ENCODE results near the gene PSMA8. TPM values are rescaled to one million over a fixed set of nuclear protein-coding genes. Genes with fewer than 3 reads are reported as not detected.

Gene PSMA8
- total RNA-seq, 1 experiment from 2014 or later = not detected

- ChIA-PET CTCF (no interaction called here), POLR2A (no interaction called here)
- H3K4me3 Mint-ChIP-seq = no peak overlapping the region
- ATAC-seq (no peak), DNase-seq (ENCODE audit: low spot score) (no peak)
- no peaks in the 10 kb centered on the region for H3K9me3 Mint-ChIP-seq
- TF ChIP-seq, protein P1, sequence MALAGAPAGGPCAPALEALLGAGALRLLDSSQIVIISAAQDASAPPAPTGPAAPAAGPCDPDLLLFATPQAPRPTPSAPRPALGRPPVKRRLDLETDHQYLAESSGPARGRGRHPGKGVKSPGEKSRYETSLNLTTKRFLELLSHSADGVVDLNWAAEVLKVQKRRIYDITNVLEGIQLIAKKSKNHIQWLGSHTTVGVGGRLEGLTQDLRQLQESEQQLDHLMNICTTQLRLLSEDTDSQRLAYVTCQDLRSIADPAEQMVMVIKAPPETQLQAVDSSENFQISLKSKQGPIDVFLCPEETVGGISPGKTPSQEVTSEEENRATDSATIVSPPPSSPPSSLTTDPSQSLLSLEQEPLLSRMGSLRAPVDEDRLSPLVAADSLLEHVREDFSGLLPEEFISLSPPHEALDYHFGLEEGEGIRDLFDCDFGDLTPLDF (CRISPR knock-in tag; IDR thresholded peaks at IDR 0.05) = no peak
- TF ChIP-seq, protein P2, sequence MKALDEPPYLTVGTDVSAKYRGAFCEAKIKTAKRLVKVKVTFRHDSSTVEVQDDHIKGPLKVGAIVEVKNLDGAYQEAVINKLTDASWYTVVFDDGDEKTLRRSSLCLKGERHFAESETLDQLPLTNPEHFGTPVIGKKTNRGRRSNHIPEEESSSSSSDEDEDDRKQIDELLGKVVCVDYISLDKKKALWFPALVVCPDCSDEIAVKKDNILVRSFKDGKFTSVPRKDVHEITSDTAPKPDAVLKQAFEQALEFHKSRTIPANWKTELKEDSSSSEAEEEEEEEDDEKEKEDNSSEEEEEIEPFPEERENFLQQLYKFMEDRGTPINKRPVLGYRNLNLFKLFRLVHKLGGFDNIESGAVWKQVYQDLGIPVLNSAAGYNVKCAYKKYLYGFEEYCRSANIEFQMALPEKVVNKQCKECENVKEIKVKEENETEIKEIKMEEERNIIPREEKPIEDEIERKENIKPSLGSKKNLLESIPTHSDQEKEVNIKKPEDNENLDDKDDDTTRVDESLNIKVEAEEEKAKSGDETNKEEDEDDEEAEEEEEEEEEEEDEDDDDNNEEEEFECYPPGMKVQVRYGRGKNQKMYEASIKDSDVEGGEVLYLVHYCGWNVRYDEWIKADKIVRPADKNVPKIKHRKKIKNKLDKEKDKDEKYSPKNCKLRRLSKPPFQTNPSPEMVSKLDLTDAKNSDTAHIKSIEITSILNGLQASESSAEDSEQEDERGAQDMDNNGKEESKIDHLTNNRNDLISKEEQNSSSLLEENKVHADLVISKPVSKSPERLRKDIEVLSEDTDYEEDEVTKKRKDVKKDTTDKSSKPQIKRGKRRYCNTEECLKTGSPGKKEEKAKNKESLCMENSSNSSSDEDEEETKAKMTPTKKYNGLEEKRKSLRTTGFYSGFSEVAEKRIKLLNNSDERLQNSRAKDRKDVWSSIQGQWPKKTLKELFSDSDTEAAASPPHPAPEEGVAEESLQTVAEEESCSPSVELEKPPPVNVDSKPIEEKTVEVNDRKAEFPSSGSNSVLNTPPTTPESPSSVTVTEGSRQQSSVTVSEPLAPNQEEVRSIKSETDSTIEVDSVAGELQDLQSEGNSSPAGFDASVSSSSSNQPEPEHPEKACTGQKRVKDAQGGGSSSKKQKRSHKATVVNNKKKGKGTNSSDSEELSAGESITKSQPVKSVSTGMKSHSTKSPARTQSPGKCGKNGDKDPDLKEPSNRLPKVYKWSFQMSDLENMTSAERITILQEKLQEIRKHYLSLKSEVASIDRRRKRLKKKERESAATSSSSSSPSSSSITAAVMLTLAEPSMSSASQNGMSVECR (CRISPR knock-in tag; IDR thresholded peaks at IDR 0.05; ENCODE audit: borderline replicate concordance) = no peak
- TF ChIP-seq, protein P3, sequence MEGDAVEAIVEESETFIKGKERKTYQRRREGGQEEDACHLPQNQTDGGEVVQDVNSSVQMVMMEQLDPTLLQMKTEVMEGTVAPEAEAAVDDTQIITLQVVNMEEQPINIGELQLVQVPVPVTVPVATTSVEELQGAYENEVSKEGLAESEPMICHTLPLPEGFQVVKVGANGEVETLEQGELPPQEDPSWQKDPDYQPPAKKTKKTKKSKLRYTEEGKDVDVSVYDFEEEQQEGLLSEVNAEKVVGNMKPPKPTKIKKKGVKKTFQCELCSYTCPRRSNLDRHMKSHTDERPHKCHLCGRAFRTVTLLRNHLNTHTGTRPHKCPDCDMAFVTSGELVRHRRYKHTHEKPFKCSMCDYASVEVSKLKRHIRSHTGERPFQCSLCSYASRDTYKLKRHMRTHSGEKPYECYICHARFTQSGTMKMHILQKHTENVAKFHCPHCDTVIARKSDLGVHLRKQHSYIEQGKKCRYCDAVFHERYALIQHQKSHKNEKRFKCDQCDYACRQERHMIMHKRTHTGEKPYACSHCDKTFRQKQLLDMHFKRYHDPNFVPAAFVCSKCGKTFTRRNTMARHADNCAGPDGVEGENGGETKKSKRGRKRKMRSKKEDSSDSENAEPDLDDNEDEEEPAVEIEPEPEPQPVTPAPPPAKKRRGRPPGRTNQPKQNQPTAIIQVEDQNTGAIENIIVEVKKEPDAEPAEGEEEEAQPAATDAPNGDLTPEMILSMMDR (IDR thresholded peaks at IDR 0.05) = no peak
- TF ChIP-seq, protein P4, sequence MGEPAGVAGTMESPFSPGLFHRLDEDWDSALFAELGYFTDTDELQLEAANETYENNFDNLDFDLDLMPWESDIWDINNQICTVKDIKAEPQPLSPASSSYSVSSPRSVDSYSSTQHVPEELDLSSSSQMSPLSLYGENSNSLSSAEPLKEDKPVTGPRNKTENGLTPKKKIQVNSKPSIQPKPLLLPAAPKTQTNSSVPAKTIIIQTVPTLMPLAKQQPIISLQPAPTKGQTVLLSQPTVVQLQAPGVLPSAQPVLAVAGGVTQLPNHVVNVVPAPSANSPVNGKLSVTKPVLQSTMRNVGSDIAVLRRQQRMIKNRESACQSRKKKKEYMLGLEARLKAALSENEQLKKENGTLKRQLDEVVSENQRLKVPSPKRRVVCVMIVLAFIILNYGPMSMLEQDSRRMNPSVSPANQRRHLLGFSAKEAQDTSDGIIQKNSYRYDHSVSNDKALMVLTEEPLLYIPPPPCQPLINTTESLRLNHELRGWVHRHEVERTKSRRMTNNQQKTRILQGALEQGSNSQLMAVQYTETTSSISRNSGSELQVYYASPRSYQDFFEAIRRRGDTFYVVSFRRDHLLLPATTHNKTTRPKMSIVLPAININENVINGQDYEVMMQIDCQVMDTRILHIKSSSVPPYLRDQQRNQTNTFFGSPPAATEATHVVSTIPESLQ (CRISPR knock-in tag; IDR thresholded peaks at IDR 0.05) = no peak
- TF ChIP-seq CREM (CRISPR knock-in tag; IDR thresholded peaks at IDR 0.05) = no peak
- TF ChIP-seq, protein P5, sequence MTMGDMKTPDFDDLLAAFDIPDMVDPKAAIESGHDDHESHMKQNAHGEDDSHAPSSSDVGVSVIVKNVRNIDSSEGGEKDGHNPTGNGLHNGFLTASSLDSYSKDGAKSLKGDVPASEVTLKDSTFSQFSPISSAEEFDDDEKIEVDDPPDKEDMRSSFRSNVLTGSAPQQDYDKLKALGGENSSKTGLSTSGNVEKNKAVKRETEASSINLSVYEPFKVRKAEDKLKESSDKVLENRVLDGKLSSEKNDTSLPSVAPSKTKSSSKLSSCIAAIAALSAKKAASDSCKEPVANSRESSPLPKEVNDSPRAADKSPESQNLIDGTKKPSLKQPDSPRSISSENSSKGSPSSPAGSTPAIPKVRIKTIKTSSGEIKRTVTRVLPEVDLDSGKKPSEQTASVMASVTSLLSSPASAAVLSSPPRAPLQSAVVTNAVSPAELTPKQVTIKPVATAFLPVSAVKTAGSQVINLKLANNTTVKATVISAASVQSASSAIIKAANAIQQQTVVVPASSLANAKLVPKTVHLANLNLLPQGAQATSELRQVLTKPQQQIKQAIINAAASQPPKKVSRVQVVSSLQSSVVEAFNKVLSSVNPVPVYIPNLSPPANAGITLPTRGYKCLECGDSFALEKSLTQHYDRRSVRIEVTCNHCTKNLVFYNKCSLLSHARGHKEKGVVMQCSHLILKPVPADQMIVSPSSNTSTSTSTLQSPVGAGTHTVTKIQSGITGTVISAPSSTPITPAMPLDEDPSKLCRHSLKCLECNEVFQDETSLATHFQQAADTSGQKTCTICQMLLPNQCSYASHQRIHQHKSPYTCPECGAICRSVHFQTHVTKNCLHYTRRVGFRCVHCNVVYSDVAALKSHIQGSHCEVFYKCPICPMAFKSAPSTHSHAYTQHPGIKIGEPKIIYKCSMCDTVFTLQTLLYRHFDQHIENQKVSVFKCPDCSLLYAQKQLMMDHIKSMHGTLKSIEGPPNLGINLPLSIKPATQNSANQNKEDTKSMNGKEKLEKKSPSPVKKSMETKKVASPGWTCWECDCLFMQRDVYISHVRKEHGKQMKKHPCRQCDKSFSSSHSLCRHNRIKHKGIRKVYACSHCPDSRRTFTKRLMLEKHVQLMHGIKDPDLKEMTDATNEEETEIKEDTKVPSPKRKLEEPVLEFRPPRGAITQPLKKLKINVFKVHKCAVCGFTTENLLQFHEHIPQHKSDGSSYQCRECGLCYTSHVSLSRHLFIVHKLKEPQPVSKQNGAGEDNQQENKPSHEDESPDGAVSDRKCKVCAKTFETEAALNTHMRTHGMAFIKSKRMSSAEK (CRISPR knock-in tag; IDR thresholded peaks at IDR 0.05; ENCODE audit: borderline replicate concordance) = no peak
- TF ChIP-seq SP1 (CRISPR knock-in tag; conservative IDR thresholded peaks at IDR 0.05) = no peak
- no peak overlapping the region for H3K27ac Mint-ChIP-seq
- no peaks in the 10 kb centered on the region for H3K4me1 Mint-ChIP-seq
- H3K36me3 Mint-ChIP-seq = no peaks in the 10 kb centered on the region
- H3K27me3 Mint-ChIP-seq (ENCODE audit: low read depth) = no peaks in the 10 kb centered on the region
Measured at GRCh38 chr18:26175481-26175880, 41.8 kb downstream of the PSMA8 start.

GRCh38 chr18:26176134-26176533 lies 42.5 kb downstream of the PSMA8 start:
- Mint-ChIP-seq H3K9me3 (no peaks in the 10 kb centered on the region), H3K27ac (no peak overlapping the region), H3K4me1 (no peaks in the 10 kb centered on the region), H3K4me3 (no peak overlapping the region), H3K27me3 (ENCODE audit: low read depth) (no peaks in the 10 kb centered on the region), H3K36me3 (no peaks in the 10 kb centered on the region)
- DNase-seq (ENCODE audit: low spot score) = no peak
- no peak for ATAC-seq
- ChIA-PET POLR2A (no interaction called here), CTCF (no interaction called here)
- TF ChIP-seq ATF3 (CRISPR knock-in tag; conservative IDR thresholded peaks at IDR 0.05) (no peak), ZNF219 (CRISPR knock-in tag; IDR thresholded peaks at IDR 0.05; ENCODE audit: borderline replicate concordance) (no peak), ZNF512 (CRISPR knock-in tag; IDR thresholded peaks at IDR 0.05; ENCODE audit: borderline replicate concordance) (no peak), CDX4 (CRISPR knock-in tag; IDR thresholded peaks at IDR 0.05; ENCODE audit: borderline replicate concordance) (no peak)
- TF ChIP-seq, protein P4 (CRISPR knock-in tag; IDR thresholded peaks at IDR 0.05) = no peak
